Measurements from ENCODE around the gene FAM25A.
"Not testable (repeated sequence)": the region's sequence is repeated elsewhere in the genome, so short reads cannot be mapped to it uniquely, and the experiment has no call there.

DNA sequence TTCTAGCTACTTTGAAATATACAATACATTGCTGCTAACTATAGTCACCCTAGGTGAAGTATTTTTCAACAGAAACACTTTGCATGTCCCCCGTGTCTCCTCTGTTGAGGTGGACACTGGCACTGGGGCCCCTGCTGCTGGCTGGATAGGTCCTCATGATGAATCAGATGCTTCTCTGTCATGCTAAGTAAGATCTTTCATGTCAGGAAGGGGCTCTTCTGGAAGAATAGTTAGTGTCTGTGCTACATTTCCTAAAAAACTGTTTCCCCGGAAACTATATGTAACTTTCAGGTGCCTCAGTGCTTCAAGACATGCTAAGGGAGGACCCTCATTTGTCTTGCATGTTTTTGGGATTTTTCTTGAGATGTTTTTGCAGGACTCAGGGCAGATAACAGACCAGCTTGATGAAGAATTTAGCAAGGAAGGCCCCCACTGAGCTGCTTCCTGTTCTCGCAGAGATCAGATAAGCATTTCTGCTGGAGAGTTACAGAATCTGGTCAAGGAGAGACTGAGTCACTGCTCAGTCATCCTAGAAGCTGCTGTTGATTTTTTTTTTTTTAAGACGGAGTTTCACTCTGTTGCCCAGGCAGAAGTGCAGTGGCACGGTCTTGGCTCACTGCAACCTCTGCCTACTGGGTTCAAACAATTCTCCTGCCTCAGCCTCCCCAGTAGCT, 5.3 kb downstream of the FAM25A start:
- TF ChIP-seq, protein P1, sequence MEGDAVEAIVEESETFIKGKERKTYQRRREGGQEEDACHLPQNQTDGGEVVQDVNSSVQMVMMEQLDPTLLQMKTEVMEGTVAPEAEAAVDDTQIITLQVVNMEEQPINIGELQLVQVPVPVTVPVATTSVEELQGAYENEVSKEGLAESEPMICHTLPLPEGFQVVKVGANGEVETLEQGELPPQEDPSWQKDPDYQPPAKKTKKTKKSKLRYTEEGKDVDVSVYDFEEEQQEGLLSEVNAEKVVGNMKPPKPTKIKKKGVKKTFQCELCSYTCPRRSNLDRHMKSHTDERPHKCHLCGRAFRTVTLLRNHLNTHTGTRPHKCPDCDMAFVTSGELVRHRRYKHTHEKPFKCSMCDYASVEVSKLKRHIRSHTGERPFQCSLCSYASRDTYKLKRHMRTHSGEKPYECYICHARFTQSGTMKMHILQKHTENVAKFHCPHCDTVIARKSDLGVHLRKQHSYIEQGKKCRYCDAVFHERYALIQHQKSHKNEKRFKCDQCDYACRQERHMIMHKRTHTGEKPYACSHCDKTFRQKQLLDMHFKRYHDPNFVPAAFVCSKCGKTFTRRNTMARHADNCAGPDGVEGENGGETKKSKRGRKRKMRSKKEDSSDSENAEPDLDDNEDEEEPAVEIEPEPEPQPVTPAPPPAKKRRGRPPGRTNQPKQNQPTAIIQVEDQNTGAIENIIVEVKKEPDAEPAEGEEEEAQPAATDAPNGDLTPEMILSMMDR (conservative IDR thresholded peaks at IDR 0.05 in 1 of 2, IDR thresholded peaks at IDR 0.05 in 1 of 2; ENCODE audit: extremely low read depth in 1 of 2, insufficient read depth in 1 of 2, low read depth in 1 of 2, low read length in 2 of 2), result not testable (repeated sequence)
- TF ChIP-seq EZH2 (IDR thresholded peaks at IDR 0.05; ENCODE audit: borderline replicate concordance, low read length), result not testable (repeated sequence)
